Cardiac septum (tissue), 1 donor: ENCODE measurements around the gene PRR13. TPM values are rescaled to one million over a fixed set of nuclear protein-coding genes. Genes with fewer than 3 reads are reported as not detected.

Experiments
- DNase-seq: peaks from one replicate; pipeline ENCODE4 v3.0.0-alpha.2; 2020; ENCODE audit warnings: low spot score
- intact Hi-C: fragments of 100-400 bp; cut with DNase I; formaldehyde crosslinking; loops from one replicate; pipeline ENCODE4 v1.14.0; 2022
- total RNA-seq: library from RNA; stranded (reverse); fragmentation: NEBNext Ultra II Directional; extraction: Animal tissue kit (Norgen Biotek cat#: 25700); gene quantifications from one replicate; pipeline ENCODE4 v1.2.1, GENCODE V29; 2021
- donor health status: DM: no; HTN: no; CAD: no.

The PRR13 gene
- total RNA-seq, 1 donor from 2014 or later = 61.5 TPM

GRCh38 chr12:53485955-53486735 lies 44.6 kb downstream of the PRR13 start:
- no peak for DNase-seq
- intact Hi-C loops = no loop called here

DNA sequence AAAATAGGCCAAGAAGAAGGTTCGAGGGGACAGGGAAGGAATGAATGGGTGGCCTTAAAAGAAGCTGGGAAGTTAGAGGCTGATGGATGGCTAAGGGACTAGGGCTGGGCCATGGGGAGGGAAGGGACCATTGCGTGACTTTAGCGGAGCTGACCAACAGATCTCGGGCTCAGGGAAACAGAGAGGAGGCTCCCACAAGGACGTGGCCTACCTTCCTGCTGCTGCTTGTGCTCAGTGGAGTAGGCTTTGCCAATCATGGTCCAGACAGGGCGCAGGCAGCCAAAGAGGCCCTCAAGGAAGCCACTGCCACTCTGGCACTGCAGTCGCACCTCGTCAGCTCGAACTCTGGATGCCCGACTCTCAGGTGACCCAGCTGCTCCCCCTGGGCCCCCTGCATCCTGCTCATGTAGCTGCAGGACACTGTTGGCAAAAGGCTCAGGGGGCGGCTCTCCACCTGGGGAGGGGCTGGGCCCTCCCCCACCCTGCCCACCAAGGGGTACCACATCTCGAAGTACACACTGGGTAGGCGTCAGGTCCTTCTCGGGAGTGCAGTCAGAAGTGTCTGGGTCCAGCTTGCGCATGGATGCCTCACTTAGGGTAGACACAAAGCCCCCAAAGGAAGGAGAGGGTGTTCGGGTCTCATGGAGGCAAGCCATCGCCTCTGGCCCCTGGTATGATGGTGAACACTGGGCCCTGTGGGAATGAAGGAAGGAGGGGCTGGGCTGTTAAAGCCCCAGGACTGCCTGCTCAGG lies 45.4 kb downstream of the PRR13 start:
- intact Hi-C loops = no loop called here
- DNase-seq = peak; percentile 70

- DNase-seq = no peak
- intact Hi-C loops = no loop called here
Measured at GRCh38 chr12:53489242-53489864, 47.8 kb downstream of the PRR13 start.

- intact Hi-C loops = no loop called here
- no peak for DNase-seq
Measured at GRCh38 chr12:53492188-53492587, 50.7 kb downstream of the PRR13 start.

DNA sequence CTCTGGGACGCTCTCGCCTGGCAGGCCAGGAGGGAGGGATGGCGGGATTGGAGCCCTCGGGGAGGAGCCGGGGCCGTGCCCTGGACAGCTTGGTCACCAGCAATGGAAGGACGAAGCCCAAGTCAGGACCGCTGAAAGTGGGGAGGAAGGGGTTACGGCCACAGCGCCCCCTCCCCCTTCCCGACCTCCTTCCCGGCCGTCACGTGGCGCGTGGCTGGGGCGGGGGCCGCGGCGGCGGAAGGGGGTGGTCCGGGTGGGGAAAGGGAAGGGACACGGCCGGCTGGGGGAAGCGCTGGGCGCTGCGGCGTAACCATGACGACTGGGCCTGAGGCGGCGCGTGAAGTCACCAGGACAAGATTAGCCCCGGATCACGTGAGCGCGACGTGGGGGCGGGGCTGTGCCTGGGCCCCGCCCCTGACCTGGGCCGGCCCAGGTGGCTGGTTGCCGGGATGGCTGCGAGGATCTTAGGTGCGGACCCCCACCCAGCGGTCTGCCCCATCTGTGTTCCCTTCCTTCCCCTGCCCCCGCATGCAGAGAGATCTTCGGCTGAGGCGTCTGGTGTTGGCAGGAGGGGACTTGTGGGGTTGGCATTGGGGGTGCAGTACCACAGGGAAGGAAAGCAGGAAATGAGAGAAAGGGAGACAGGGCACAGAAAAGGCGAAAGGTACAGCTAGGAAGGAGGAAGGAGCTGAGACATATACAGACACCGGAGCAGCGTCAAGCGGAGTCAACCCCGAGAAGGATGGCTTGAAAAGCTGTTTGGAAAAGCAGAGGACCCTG lies 51.5 kb downstream of the PRR13 start:
- DNase-seq = peak; percentile 98
- intact Hi-C loops = no loop called here

- DNase-seq = no peak
- intact Hi-C loops = no loop called here
Measured at GRCh38 chr12:53493610-53494391, 52.3 kb downstream of the PRR13 start.

Other genes with a start within 250 kb of the PRR13 start
- gene ITGB7, start 234.5 kb upstream of the PRR13 start, total RNA-seq = 1.4 TPM
- gene RARG, start 209.5 kb upstream of the PRR13 start, total RNA-seq = 21.2 TPM
- 0.16 TPM for gene ESPL1, start 173.4 kb upstream of the PRR13 start, total RNA-seq
- gene PFDN5, start 146.2 kb upstream of the PRR13 start, total RNA-seq = 322 TPM
- gene MYG1, start 142.0 kb upstream of the PRR13 start, total RNA-seq = 29.5 TPM
- gene AAAS, start 120.1 kb upstream of the PRR13 start, total RNA-seq = 39.8 TPM
- not detected for gene SP7, start 105.4 kb upstream of the PRR13 start, total RNA-seq
- 31.3 TPM for gene SP1, start 61.6 kb upstream of the PRR13 start, total RNA-seq
- 0.43 TPM for gene AMHR2, start 17.9 kb upstream of the PRR13 start, total RNA-seq
- 520 TPM for gene PCBP2, start 10.4 kb downstream of the PRR13 start, total RNA-seq
- 7.0 TPM for gene MAP3K12, start 57.7 kb downstream of the PRR13 start, total RNA-seq
- 11.6 TPM for gene TARBP2, start 59.5 kb downstream of the PRR13 start, total RNA-seq
- not detected for gene NPFF, start 65.8 kb downstream of the PRR13 start, total RNA-seq
- gene ATF7, start 184.6 kb downstream of the PRR13 start, total RNA-seq = 33.5 TPM
- 365 TPM for gene ATP5MC2, start 234.3 kb downstream of the PRR13 start, total RNA-seq